Upper lobe of left lung (tissue), 4 donors: Measurements from ENCODE around the gene MUCL3.

Experiments
- CTCF ChIP-seq, 6 experiments: fragments of 450-650 bp in 4 of 6; fragments of 200-600 bp in 2 of 6; sonication (generic) in 2 of 6; IDR thresholded peaks; one replicate each; pipeline ENCODE4 v1.5.1; 2016 to 2019; ENCODE audit warnings: antibody characterized with exemption in 6 of 6
- EP300 ChIP-seq, 4 donors: sonication (generic); formaldehyde crosslinking; IDR thresholded peaks; one replicate each; pipeline ENCODE4 v1.5.1; 2017; ENCODE audit warnings: antibody characterized with exemption in 4 of 4, control low read depth in 2 of 4
- POLR2A ChIP-seq, 4 donors: fragments of 450-650 bp; IDR thresholded peaks; one replicate each; pipeline ENCODE4 v1.5.1; 2016 to 2017; ENCODE audit warnings: antibody characterized with exemption in 4 of 4, mild to moderate bottlenecking in 2 of 4
- POLR2AphosphoS5 ChIP-seq, 2 donors: sonication (generic); formaldehyde crosslinking; IDR thresholded peaks; one replicate each; pipeline ENCODE4 v1.5.1; 2017; ENCODE audit warnings: antibody characterized with exemption in 2 of 2

- TF ChIP-seq CTCF (IDR thresholded peaks at IDR 0.05) (no peak), EP300 (IDR thresholded peaks at IDR 0.05) (no peak), POLR2AphosphoS5 (IDR thresholded peaks at IDR 0.05) (no peak), POLR2A (IDR thresholded peaks at IDR 0.05) (no peak)
Measured at GRCh38 chr6:30954631-30955366, 14.0 kb downstream of the MUCL3 start.
